Neutrophil (primary cell): Measurements from ENCODE around the gene KMT2C.

ENCODE experiments used
- H3K27ac ChIP-seq: fragments of 200-600 bp; sonication (generic); 2 replicates; pipeline ENCODE4 v1.5.1; 2016; ENCODE audit warnings: mild to moderate bottlenecking, moderate library complexity
- H3K27me3 ChIP-seq: fragments of 200-600 bp; sonication (generic); 2 replicates; pipeline ENCODE4 v1.6.0; 2016; ENCODE audit warnings: mild to moderate bottlenecking
- H3K36me3 ChIP-seq: fragments of 200-600 bp; sonication (generic); 2 replicates; pipeline ENCODE4 v1.5.1; 2017
- H3K4me1 ChIP-seq, 2 experiments: fragments of 200-600 bp in 1 of 2; sonication (generic) in 1 of 2; 1 replicate in 1 of 2; 2 replicates in 1 of 2; pipeline versions ENCODE4 v1.5.1 to v1.6.1; 2013 to 2016; ENCODE audit warnings: low read depth in 1 of 2, low read length in 1 of 2, mild to moderate bottlenecking in 1 of 2, moderate library complexity in 1 of 2; ENCODE audit not compliant: control insufficient read depth in 1 of 2, insufficient read depth in 1 of 2
- H3K4me3 ChIP-seq, 2 experiments: fragments of 200-600 bp in 1 of 2; sonication (generic) in 1 of 2; 1 replicate in 1 of 2; 2 replicates in 1 of 2; pipeline ENCODE4 v1.5.1; 2013 to 2016; ENCODE audit warnings: low read depth in 1 of 2, low read length in 1 of 2, mild to moderate bottlenecking in 1 of 2, moderate library complexity in 1 of 2
- H3K9me3 ChIP-seq: fragments of 200-600 bp; sonication (generic); 2 replicates; pipeline ENCODE4 v1.5.1; 2016
- CTCF ChIP-seq: fragments of 200-600 bp; sonication (generic); IDR thresholded peaks from 2 replicates; pipeline ENCODE4 v1.5.1; 2016; ENCODE audit warnings: antibody characterized with exemption

KMT2C gene

GRCh38 chr7:152133804-152134203 lies 302.0 kb downstream of the KMT2C start:
- Histone ChIP-seq H3K27me3 (no peaks in the 10 kb centered on the region), H3K27ac (no peak overlapping the region), H3K9me3 (no peaks in the 10 kb centered on the region), H3K4me3 (no peak overlapping the region), H3K4me1 (no peaks in the 10 kb centered on the region), H3K36me3 (peaks cover 84% of the 10 kb centered on the region)
- TF ChIP-seq CTCF = no peak

GRCh38 chr7:152132812-152133211 lies 303.0 kb downstream of the KMT2C start:
- no peaks in the 10 kb centered on the region for H3K9me3 ChIP-seq
- no peak for TF ChIP-seq CTCF
- H3K27me3 ChIP-seq = no peaks in the 10 kb centered on the region
- no peak overlapping the region for H3K4me3 ChIP-seq
- H3K4me1 ChIP-seq = no peaks in the 10 kb centered on the region
- H3K27ac ChIP-seq = no peak overlapping the region
- H3K36me3 ChIP-seq = peaks cover 84% of the 10 kb centered on the region

GRCh38 chr7:152131981-152132494 lies 303.8 kb downstream of the KMT2C start:
- Histone ChIP-seq H3K36me3 (peaks cover 83% of the 10 kb centered on the region), H3K27me3 (no peaks in the 10 kb centered on the region), H3K9me3 (no peaks in the 10 kb centered on the region), H3K4me3 (no peak overlapping the region), H3K27ac (no peak overlapping the region), H3K4me1 (no peaks in the 10 kb centered on the region)
- TF ChIP-seq CTCF = no peak

DNA sequence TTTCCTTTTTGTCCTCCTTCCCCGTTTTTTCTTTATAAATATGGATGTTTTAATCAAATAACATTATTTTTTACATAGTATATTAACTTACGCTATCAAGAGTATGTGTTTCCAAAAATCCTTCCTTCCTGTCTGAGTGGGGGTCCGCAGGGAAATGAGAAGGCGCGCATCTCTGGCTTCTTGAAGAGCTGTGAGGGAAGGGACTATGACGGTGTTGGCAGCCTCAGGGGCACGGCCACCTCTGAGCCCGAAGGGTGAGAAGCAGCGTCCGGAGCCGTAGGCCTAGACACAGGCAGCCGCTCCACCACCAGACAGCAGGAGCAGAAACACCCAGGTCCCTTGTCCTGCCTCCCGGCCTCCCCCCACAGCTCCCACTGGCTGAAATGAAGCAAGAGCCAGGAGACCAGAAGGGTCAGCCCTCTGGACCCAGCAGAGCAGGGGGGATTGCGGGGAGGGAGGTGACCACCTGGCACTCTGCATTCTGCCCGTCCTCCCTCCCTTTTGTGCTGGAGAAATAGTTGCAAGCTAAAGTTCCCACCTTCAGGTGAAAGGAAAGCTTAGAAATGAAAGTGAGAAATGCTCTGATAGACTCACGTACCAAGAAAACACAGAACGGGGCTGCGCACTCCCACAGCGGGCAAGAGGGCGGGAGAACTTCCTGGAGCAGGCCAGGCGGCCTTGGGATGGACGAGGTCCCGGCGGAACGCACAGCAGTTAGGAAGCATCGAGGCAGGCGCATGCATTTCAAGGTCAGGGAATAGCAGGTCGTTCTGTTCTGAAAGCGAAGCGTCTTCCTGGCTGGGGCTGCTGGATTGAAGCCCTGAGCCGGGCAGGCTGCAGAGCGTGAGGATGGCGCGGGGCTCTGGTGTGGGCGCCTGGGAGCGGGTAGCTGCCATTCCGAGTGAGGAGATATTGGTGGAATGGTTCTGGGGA lies 304.9 kb downstream of the KMT2C start:
- Histone ChIP-seq H3K36me3 (peaks cover 82% of the 10 kb centered on the region), H3K9me3 (no peaks in the 10 kb centered on the region), H3K4me3 (no peak overlapping the region), H3K4me1 (no peaks in the 10 kb centered on the region), H3K27ac (no peak overlapping the region), H3K27me3 (no peaks in the 10 kb centered on the region)
- TF ChIP-seq CTCF = no peak

- Histone ChIP-seq H3K36me3 (peaks cover 81% of the 10 kb centered on the region), H3K27me3 (no peaks in the 10 kb centered on the region), H3K9me3 (no peaks in the 10 kb centered on the region), H3K27ac (no peak overlapping the region), H3K4me1 (no peaks in the 10 kb centered on the region), H3K4me3 (no peak overlapping the region)
- no peak for TF ChIP-seq CTCF
Measured at GRCh38 chr7:152129682-152130081, 306.1 kb downstream of the KMT2C start.
